H9 (cell line): ENCODE measurements around the gene H6PD. TPM values are rescaled to one million over a fixed set of nuclear protein-coding genes. Genes with fewer than 3 reads are reported as not detected.

Experiments used
- DNase-seq: peaks from one replicate; pipeline ENCODE4 v3.0.0-alpha.2; 2017
- H2AFZ ChIP-seq: one replicate; pipeline ENCODE4 v1.6.1; 2013; ENCODE audit warnings: mild to moderate bottlenecking, low read length, control low read depth, moderate library complexity
- H2AK5ac ChIP-seq: 2 replicates; pipeline ENCODE4 v1.6.1; 2013; ENCODE audit warnings: low read length, control low read depth, mixed read lengths; ENCODE audit not compliant: insufficient read length
- H2BK120ac ChIP-seq: one replicate; pipeline ENCODE4 v1.6.1; 2013; ENCODE audit warnings: low read depth, mild to moderate bottlenecking, low read length, control low read depth, inconsistent platforms; ENCODE audit not compliant: poor library complexity, severe bottlenecking
- H2BK12ac ChIP-seq: 2 replicates; pipeline ENCODE4 v1.6.1; 2013; ENCODE audit warnings: low read length, control low read depth, mixed read lengths, low read depth; ENCODE audit not compliant: insufficient read length
- H2BK15ac ChIP-seq: 2 replicates; pipeline ENCODE4 v1.6.1; 2013; ENCODE audit warnings: low read depth, low read length, control low read depth
- H2BK20ac ChIP-seq: one replicate; pipeline ENCODE4 v1.6.1; 2013; ENCODE audit warnings: low read depth, mild to moderate bottlenecking, low read length, control low read depth, inconsistent platforms; ENCODE audit not compliant: poor library complexity, severe bottlenecking
- H2BK5ac ChIP-seq: 2 replicates; pipeline ENCODE4 v1.6.1; 2013; ENCODE audit warnings: low read length, control low read depth, mixed read lengths; ENCODE audit not compliant: insufficient read length
- H3K14ac ChIP-seq: 2 replicates; pipeline ENCODE4 v1.6.1; 2013; ENCODE audit warnings: low read length, control low read depth; ENCODE audit not compliant: insufficient read depth
- H3K18ac ChIP-seq: 2 replicates; pipeline ENCODE4 v1.6.1; 2013; ENCODE audit warnings: low read depth, mild to moderate bottlenecking, mixed read lengths, low read length, control low read depth; ENCODE audit not compliant: insufficient read length
- H3K23ac ChIP-seq: 2 replicates; pipeline ENCODE4 v1.6.1; 2013; ENCODE audit warnings: low read length, control low read depth, mixed read lengths, low read depth; ENCODE audit not compliant: insufficient read length
- H3K23me2 ChIP-seq: 2 replicates; pipeline ENCODE4 v1.6.1; 2013; ENCODE audit warnings: low read depth, mild to moderate bottlenecking, mixed read lengths, low read length, control low read depth; ENCODE audit not compliant: insufficient read length, poor library complexity, severe bottlenecking
- H3K27ac ChIP-seq: 2 replicates; pipeline ENCODE4 v1.5.1; 2013; ENCODE audit warnings: low read length, control low read depth, mixed read lengths, low read depth; ENCODE audit not compliant: insufficient read length
- H3K27me3 ChIP-seq: 2 replicates; pipeline ENCODE4 v1.6.1; 2013; ENCODE audit warnings: low read length, control low read depth, inconsistent platforms; ENCODE audit not compliant: insufficient read depth
- H3K4ac ChIP-seq: 2 replicates; pipeline ENCODE4 v1.6.1; 2013; ENCODE audit warnings: low read depth, mild to moderate bottlenecking, control low read depth, inconsistent platforms, low read length, moderate library complexity
- H3K4me1 ChIP-seq: 2 replicates; pipeline ENCODE4 v1.6.1; 2013; ENCODE audit warnings: low read length, control low read depth, inconsistent platforms; ENCODE audit not compliant: insufficient read depth
- H3K4me2 ChIP-seq: 2 replicates; pipeline ENCODE4 v1.6.1; 2013; ENCODE audit warnings: low read length, control low read depth, mixed read lengths; ENCODE audit not compliant: insufficient read length, insufficient read depth
- H3K56ac ChIP-seq: 2 replicates; pipeline ENCODE4 v1.6.1; 2013; ENCODE audit warnings: low read depth, mild to moderate bottlenecking, mixed read lengths, low read length, control low read depth; ENCODE audit not compliant: insufficient read length
- H3K79me1 ChIP-seq: 2 replicates; pipeline ENCODE4 v1.6.1; 2013; ENCODE audit warnings: low read depth, mild to moderate bottlenecking, moderate library complexity, low read length, control low read depth, inconsistent platforms; ENCODE audit not compliant: insufficient read depth, poor library complexity, severe bottlenecking
- H3K79me2 ChIP-seq: 2 replicates; pipeline ENCODE4 v1.6.1; 2013; ENCODE audit warnings: low read length, control low read depth, inconsistent platforms; ENCODE audit not compliant: insufficient read depth
- H3K9ac ChIP-seq: 2 replicates; pipeline ENCODE4 v1.6.1; 2013; ENCODE audit warnings: low read length, control low read depth, mixed read lengths; ENCODE audit not compliant: insufficient read length; ENCODE audit errors: extremely low read depth
- H3K9me3 ChIP-seq: one replicate; pipeline ENCODE4 v1.6.1; 2013; ENCODE audit warnings: low read depth, low read length, inconsistent platforms; ENCODE audit not compliant: control insufficient read depth
- H3T11ph ChIP-seq: one replicate; pipeline ENCODE4 v1.6.1; 2013; ENCODE audit warnings: mild to moderate bottlenecking, low read length, control low read depth, inconsistent platforms
- H4K20me1 ChIP-seq: one replicate; pipeline ENCODE4 v1.6.1; 2013; ENCODE audit not compliant: control insufficient read depth, insufficient read length, insufficient read depth
- H4K5ac ChIP-seq: 2 replicates; pipeline ENCODE4 v1.6.1; 2013; ENCODE audit warnings: low read depth, mild to moderate bottlenecking, mixed read lengths, low read length, control low read depth; ENCODE audit not compliant: insufficient read length
- H4K8ac ChIP-seq: replicated peaks from 2 replicates; pipeline ENCODE4 v1.6.1; 2013; ENCODE audit warnings: low read length, control low read depth, mixed read lengths, low read depth; ENCODE audit not compliant: insufficient read length
- H4K91ac ChIP-seq: 2 replicates; pipeline ENCODE4 v1.6.1; 2013; ENCODE audit warnings: low read depth, mild to moderate bottlenecking, moderate library complexity, mixed read lengths, low read length, control low read depth; ENCODE audit not compliant: insufficient read length
- H3K27ac Mint-ChIP-seq, 3 experiments: 2 replicates in 2 of 3; 3 replicates in 1 of 3; pipeline ENCODE4 v1.8.0; 2020 to 2021; ENCODE audit warnings: mixed read lengths in 3 of 3, mild to moderate bottlenecking in 1 of 3, moderate library complexity in 1 of 3
- H3K27me3 Mint-ChIP-seq: 2 replicates; pipeline ENCODE4 v1.8.0; 2021; ENCODE audit warnings: low read depth, mild to moderate bottlenecking, moderate library complexity, mixed read lengths
- H3K36me3 Mint-ChIP-seq, 3 experiments: 2 replicates in 2 of 3; 3 replicates in 1 of 3; pipeline ENCODE4 v1.8.0; 2020 to 2021; ENCODE audit warnings: low read depth in 3 of 3, mixed read lengths in 3 of 3; ENCODE audit not compliant: insufficient read depth in 1 of 3
- H3K4me1 Mint-ChIP-seq, 2 experiments: 2 replicates each; pipeline ENCODE4 v1.8.0; 2020; ENCODE audit warnings: mixed read lengths in 2 of 2
- H3K4me3 Mint-ChIP-seq, 2 experiments: 2 replicates in 1 of 2; 3 replicates in 1 of 2; pipeline ENCODE4 v1.8.0; 2020 to 2021; ENCODE audit warnings: mild to moderate bottlenecking in 2 of 2, mixed read lengths in 2 of 2, moderate library complexity in 1 of 2
- H3K9me3 Mint-ChIP-seq, 2 experiments: 2 replicates in 1 of 2; 3 replicates in 1 of 2; pipeline ENCODE4 v1.8.0; 2020; ENCODE audit warnings: mild to moderate bottlenecking in 2 of 2, mixed read lengths in 2 of 2, moderate library complexity in 1 of 2
- WGBS: extraction: QIAGEN DNeasy Blood & Tissue Kit; methylation state at CpG from one replicate; pipeline ENCODE4 v1.1.7; 2013; ENCODE audit warnings: missing lambda C conversion rate, low lambda C conversion rate, mixed read lengths; ENCODE audit not compliant: insufficient read length; ENCODE audit errors: extremely low coverage; 5-methylcytosine and 5-hydroxymethylcytosine counted together
- total RNA-seq: library from RNA; stranded (reverse); gene quantifications from 2 replicates; pipeline ENCODE4 v1.2.1, GENCODE V29; 2021
- TF ChIP-seq, protein P1 (sequence below): fragments of 200-600 bp; sonication (generic); conservative IDR thresholded peaks from 3 replicates; pipeline ENCODE4 v1.8.0; 2021; ENCODE audit warnings: antibody characterized with exemption, mild to moderate bottlenecking

The H6PD gene
- total RNA-seq, 1 experiment from 2014 or later = 7.9 TPM

DNA sequence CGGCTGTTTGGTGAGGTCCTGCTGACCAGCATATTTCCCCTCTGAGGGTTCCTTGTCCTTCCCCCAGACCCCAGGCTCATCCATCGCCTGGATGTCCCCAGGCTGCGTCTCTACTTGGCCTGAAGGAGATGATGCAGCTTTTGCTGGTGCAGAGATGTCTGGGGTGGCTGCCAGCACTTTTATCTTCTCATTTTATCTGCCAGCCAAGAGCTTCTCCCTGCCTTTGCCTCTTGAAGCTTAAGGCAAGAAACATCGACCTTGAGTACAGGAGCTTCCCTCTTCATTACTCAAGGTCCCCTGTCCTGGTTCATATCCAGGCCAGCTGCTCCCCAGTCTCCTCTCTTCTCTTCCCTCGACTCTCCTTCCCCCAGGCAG lies 9.2 kb upstream of the H6PD start:
- H2BK15ac ChIP-seq = no peak overlapping the region
- no peaks in the 10 kb centered on the region for H3K9me3 ChIP-seq
- Mint-ChIP-seq H3K4me3 (no peak overlapping the region), H3K27ac (no peak overlapping the region), H3K4me1 (peaks cover 8% of the 10 kb centered on the region in 2 experiments), H3K27me3 (peaks cover 19% of the 10 kb centered on the region), H3K9me3 (peaks cover 3 to 8% of the 10 kb centered on the region in 2 experiments; a peak in 4 of 5 replicates), H3K36me3 (no peaks in the 10 kb centered on the region)
- peak overlapping the region; percentile 6; the same call in 1 of the 2 replicates for H3K14ac ChIP-seq
- no peak overlapping the region for H2BK12ac ChIP-seq
- no peak overlapping the region for H3K4ac ChIP-seq
- H3K27ac ChIP-seq = no peak overlapping the region
- no peak overlapping the region for H2BK120ac ChIP-seq
- TF ChIP-seq, protein P1, sequence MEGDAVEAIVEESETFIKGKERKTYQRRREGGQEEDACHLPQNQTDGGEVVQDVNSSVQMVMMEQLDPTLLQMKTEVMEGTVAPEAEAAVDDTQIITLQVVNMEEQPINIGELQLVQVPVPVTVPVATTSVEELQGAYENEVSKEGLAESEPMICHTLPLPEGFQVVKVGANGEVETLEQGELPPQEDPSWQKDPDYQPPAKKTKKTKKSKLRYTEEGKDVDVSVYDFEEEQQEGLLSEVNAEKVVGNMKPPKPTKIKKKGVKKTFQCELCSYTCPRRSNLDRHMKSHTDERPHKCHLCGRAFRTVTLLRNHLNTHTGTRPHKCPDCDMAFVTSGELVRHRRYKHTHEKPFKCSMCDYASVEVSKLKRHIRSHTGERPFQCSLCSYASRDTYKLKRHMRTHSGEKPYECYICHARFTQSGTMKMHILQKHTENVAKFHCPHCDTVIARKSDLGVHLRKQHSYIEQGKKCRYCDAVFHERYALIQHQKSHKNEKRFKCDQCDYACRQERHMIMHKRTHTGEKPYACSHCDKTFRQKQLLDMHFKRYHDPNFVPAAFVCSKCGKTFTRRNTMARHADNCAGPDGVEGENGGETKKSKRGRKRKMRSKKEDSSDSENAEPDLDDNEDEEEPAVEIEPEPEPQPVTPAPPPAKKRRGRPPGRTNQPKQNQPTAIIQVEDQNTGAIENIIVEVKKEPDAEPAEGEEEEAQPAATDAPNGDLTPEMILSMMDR = no peak
- H3K18ac ChIP-seq = no peak overlapping the region
- H3K23ac ChIP-seq = no peak overlapping the region
- H3K79me2 ChIP-seq = no peaks in the 10 kb centered on the region
- H3K4me1 ChIP-seq = peaks cover 3% of the 10 kb centered on the region; the same call in 1 of the 2 replicates
- H4K91ac ChIP-seq = no peak overlapping the region
- H3K4me2 ChIP-seq = no peak overlapping the region
- H3K27me3 ChIP-seq = no peaks in the 10 kb centered on the region
- H3K79me1 ChIP-seq = no peaks in the 10 kb centered on the region
- no peak overlapping the region for H2AFZ ChIP-seq
- no peak overlapping the region for H4K8ac ChIP-seq
- WGBS = no CpG with 5 or more reads among the region's 5 CpGs
- H4K5ac ChIP-seq = no peak overlapping the region
- H2BK5ac ChIP-seq = no peak overlapping the region
- no peak overlapping the region for H2AK5ac ChIP-seq
- H3K56ac ChIP-seq = no peak overlapping the region
- no peak overlapping the region for H3K9ac ChIP-seq
- H3T11ph ChIP-seq = no peak overlapping the region
- H3K23me2 ChIP-seq = no peaks in the 10 kb centered on the region
- H4K20me1 ChIP-seq = no peaks in the 10 kb centered on the region
- no peak for DNase-seq
- no peak overlapping the region for H2BK20ac ChIP-seq
